Lower leg skin (tissue), 3 donors: ENCODE data around the gene FHOD3.

Experiments
- CTCF ChIP-seq, 3 donors: fragments of 450-650 bp; IDR thresholded peaks; one replicate each; pipeline ENCODE4 v1.5.1; 2016; ENCODE audit warnings: antibody characterized with exemption in 3 of 3, mild to moderate bottlenecking in 3 of 3, moderate library complexity in 2 of 3
- POLR2A ChIP-seq, 2 donors: fragments of 450-650 bp; IDR thresholded peaks; one replicate each; pipeline ENCODE4 v1.6.1; 2016 to 2017; ENCODE audit warnings: antibody characterized with exemption in 2 of 2, mild to moderate bottlenecking in 1 of 2, moderate library complexity in 1 of 2

DNA sequence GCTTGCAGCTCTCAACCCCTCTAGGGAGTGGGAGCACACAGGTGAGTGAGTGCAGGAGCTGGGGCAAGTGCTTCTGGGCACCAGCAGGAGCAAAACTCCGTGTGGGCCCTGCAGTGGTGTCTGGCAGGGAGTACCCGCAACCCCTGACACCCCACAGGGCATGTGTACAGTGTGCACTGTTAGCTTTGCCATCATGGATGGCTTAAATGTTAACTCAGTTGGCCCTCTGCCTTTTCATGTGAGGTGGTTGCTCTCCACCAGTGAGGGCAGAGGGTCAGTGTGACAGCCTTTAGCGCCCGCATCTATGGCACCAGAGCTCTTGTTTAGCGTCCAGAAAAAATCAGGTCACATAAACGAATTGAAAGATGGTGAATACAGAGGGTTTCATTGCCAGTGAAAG, 438.6 kb downstream of the FHOD3 start:
- no peak for TF ChIP-seq CTCF (IDR thresholded peaks at IDR 0.05)
- TF ChIP-seq POLR2A (IDR thresholded peaks at IDR 0.05) = no peak
